ENCODE data around the gene UBAC2. TPM values are rescaled to one million over a fixed set of nuclear protein-coding genes. Genes with fewer than 3 reads are reported as not detected.

UBAC2 gene
- total and polyA plus RNA-seq, 4 experiments from 2014 or later = 88.4 to 161 (median 101) TPM

DNA sequence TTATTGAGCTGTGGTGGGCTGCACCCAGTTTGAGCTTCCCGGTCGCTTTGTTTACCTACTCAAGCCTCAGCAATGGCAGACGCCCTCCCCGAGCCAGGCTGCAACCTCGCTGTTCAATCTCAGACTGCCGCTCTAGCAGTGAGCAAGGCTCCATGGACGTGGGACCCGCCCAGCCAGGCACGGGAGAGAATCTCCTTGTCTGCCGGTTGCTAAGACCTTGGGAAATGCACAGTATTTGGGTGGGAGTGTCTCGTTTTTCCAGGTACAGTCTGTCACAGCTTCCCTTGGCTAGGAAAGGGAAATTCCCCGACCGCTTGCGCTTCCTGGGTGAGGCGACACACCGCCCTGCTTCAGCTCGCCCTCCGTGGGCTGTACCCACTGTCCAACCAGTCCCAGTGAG, 27.7 kb upstream of the UBAC2 start:
- Histone ChIP-seq H3K4me1 (ENCODE audit: insufficient read depth, low read length) (peaks cover 15% of the 10 kb centered on the region), H3K36me3 (ENCODE audit: insufficient read depth, low read length) (no peaks in the 10 kb centered on the region), H3K4me3 (ENCODE audit: low read length in 2 of 2) (no peak overlapping the region), H3K27me3 (ENCODE audit: insufficient read depth, low read length) (no peaks in the 10 kb centered on the region), H3K9me3 (ENCODE audit: control insufficient read depth in 1 of 2, low read length in 2 of 2) (no peaks in the 10 kb centered on the region), H3K27ac (ENCODE audit: low read depth, low read length) (no peak overlapping the region)
- POLR2A ChIA-PET (ENCODE audit: partially characterized antibody) = no interaction called here
- DNase-seq = no peak
- no peak overlapping the region for H3K4me3 Mint-ChIP-seq
- CTCF ChIA-PET (ENCODE audit: partially characterized antibody) = interaction anchor here (0.9 to 23.6 kb wide), 5 partner anchors 9 to 264 kb away, joined by 3 to 567 read pairs (median 7); partner anchors contain the start of gene UBAC2
- H3K9me3 Mint-ChIP-seq = no peaks in the 10 kb centered on the region
- intact Hi-C loops (cut with micrococcal nuclease) = no loop called here
- no peak overlapping the region for H3K27ac Mint-ChIP-seq
- H3K36me3 Mint-ChIP-seq = no peaks in the 10 kb centered on the region
- H3K27me3 Mint-ChIP-seq = no peaks in the 10 kb centered on the region
- peaks cover 8 to 13% (median 10%) of the 10 kb centered on the region in 4 donors for H3K4me1 Mint-ChIP-seq

DNA sequence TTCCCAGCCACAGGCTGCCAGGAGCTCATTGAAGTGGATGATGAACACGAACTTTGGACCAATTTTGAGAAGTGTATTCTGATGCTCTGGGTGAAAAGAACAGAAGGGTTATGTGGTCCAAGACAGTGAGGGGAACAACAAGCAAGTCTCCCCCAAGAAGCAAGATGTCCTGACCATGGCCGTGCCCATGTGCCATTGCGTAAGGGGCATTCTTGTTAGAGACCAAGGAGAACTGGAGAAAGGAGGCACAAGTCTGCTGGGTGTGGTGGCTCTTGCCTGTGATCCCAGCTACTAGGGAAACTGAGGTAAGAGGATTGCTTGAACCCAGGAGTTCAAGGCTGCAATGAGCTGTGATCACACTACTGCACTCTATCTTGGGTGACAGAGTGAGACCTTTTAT, 27.0 kb upstream of the UBAC2 start:
- H3K4me3 ChIP-seq (ENCODE audit: low read length in 2 of 2) = no peak overlapping the region
- peaks cover 14 to 19% (median 17%) of the 10 kb centered on the region in 4 donors for H3K4me1 Mint-ChIP-seq
- H3K27ac Mint-ChIP-seq = peak overlapping the region in 2 of 7 donors; percentile 29 to 56
- DNase-seq = no peak
- peaks cover 22% of the 10 kb centered on the region for H3K4me1 ChIP-seq (ENCODE audit: insufficient read depth, low read length)
- intact Hi-C loops (cut with micrococcal nuclease) = no loop called here
- ChIA-PET CTCF (ENCODE audit: partially characterized antibody) (interaction anchor here (0.9 to 23.6 kb wide), 7 partner anchors 8 to 304 kb away, joined by 3 to 567 read pairs (median 4); partner anchors contain the start of gene UBAC2), POLR2A (ENCODE audit: partially characterized antibody) (no interaction called here)
- H3K27me3 ChIP-seq (ENCODE audit: insufficient read depth, low read length) = no peaks in the 10 kb centered on the region
- H3K27me3 Mint-ChIP-seq = no peaks in the 10 kb centered on the region
- H3K36me3 ChIP-seq (ENCODE audit: insufficient read depth, low read length) = no peaks in the 10 kb centered on the region
- H3K4me3 Mint-ChIP-seq = no peak overlapping the region
- no peaks in the 10 kb centered on the region for H3K9me3 Mint-ChIP-seq
- H3K9me3 ChIP-seq (ENCODE audit: control insufficient read depth in 1 of 2, low read length in 2 of 2) = no peaks in the 10 kb centered on the region
- H3K27ac ChIP-seq (ENCODE audit: low read depth, low read length) = no peak overlapping the region
- no peaks in the 10 kb centered on the region for H3K36me3 Mint-ChIP-seq

DNA sequence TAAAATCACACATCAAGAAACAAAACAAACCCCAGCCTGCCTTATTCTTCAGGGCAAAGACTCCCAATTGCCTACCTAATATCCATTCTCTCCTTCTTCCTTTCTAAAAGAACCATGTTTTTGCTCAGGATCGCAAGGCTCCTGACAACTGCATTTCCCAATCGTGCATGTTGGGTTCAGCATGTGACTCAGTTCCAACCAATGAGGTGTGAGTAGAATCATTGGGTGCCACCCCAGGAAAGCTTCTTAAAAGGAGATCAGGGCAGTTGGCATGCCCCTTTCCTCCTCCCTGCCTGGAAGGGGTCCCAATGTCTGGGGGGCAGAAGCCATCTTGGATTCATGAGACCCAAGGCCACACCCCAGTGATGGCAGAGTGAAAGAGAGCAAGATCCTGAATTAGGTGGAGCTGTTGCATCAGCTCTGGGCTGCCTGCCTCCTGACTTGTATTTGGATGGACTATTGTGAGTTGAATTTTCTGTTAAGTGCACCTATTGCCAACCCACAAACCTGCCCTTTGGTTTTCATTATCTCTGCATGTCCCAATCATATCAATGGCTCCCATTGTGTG, 26.0 kb upstream of the UBAC2 start:
- Mint-ChIP-seq H3K27me3 (no peaks in the 10 kb centered on the region), H3K27ac (no peak overlapping the region), H3K9me3 (no peaks in the 10 kb centered on the region), H3K4me1 (peaks cover 21 to 30% (median 25%) of the 10 kb centered on the region in 4 donors), H3K36me3 (no peaks in the 10 kb centered on the region), H3K4me3 (no peak overlapping the region)
- no peak for DNase-seq
- Histone ChIP-seq H3K27me3 (ENCODE audit: insufficient read depth, low read length) (no peaks in the 10 kb centered on the region), H3K4me3 (ENCODE audit: low read length in 2 of 2) (no peak overlapping the region), H3K36me3 (ENCODE audit: insufficient read depth, low read length) (no peaks in the 10 kb centered on the region), H3K4me1 (ENCODE audit: insufficient read depth, low read length) (peaks cover 32% of the 10 kb centered on the region), H3K9me3 (ENCODE audit: control insufficient read depth in 1 of 2, low read length in 2 of 2) (no peaks in the 10 kb centered on the region), H3K27ac (ENCODE audit: low read depth, low read length) (no peak overlapping the region)
- ChIA-PET CTCF (ENCODE audit: partially characterized antibody) (interaction anchor here (1.1 to 23.6 kb wide), 6 partner anchors 14 to 305 kb away, joined by 3 to 567 read pairs (median 25); partner anchors contain the start of gene UBAC2), POLR2A (ENCODE audit: partially characterized antibody) (no interaction called here)
- intact Hi-C loops (cut with micrococcal nuclease) = loop anchor here (5.0 kb wide), 3 partner anchors 147 to 328 kb away; partner anchors contain the start of gene TM9SF2

DNA sequence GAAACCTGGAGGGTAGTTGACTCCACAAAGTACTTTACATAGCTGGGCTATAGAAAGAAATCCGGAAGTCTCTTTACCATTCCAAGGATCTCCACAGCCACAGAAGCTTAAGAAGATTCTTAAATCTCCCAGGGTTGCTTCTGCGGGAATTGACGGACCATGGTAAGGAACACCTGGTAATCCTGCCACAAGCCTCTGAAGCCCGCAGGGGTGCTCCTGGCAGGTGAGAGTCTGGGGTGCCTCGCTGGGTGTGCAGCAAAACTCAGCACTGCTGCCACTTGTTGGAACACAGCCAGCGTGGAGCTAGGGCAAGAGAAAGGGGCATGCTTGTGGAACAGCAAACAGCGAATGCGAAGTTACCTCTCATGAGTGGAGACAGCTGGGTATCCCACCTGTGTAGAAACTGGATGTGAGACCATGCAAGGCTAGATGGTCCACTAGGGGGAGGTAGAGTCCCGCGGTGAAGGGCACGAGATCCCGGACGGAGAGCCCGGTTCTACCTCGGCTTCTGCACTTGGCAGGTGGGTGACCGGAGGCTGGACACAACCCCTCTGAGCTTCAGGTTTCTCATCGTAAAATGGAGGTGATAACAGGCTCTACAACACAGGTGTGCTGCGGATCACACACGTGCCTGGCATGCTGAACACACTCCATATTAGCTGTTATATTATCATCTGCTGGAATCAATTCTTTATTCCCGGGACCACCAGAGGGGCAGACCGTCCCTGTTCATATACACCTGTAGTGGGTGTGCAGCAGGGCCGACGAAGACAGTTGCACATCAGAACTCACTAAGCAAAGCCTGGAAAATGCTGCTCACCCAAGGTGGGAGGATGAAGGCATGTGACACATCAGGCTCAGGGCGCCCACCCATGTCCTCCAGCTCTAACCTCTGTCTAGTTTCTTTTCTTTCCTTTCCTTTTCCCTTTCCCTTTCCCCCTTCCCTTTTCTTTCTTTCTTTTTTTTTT, 24.1 kb upstream of the UBAC2 start:
- no peaks in the 10 kb centered on the region for H3K27me3 ChIP-seq (ENCODE audit: insufficient read depth, low read length)
- Mint-ChIP-seq H3K9me3 (peaks cover 0 to 4% (median 0%) of the 10 kb centered on the region in 8 donors), H3K27me3 (no peaks in the 10 kb centered on the region), H3K4me3 (peak overlapping the region in 7 of 8 donors; percentile 62 to 80 (median 71)), H3K27ac (peak overlapping the region in 6 of 7 donors; percentile 37 to 81 (median 68)), H3K4me1 (peaks cover 32 to 43% (median 36%) of the 10 kb centered on the region in 4 donors), H3K36me3 (no peaks in the 10 kb centered on the region)
- no peak overlapping the region for H3K27ac ChIP-seq (ENCODE audit: low read depth, low read length)
- H3K4me3 ChIP-seq (ENCODE audit: low read length in 2 of 2) = peak overlapping the region in 1 of 2 donors; percentile 19
- peak; percentile 69 to 79 (median 75) for DNase-seq
- no peaks in the 10 kb centered on the region for H3K9me3 ChIP-seq (ENCODE audit: control insufficient read depth in 1 of 2, low read length in 2 of 2)
- ChIA-PET POLR2A (ENCODE audit: partially characterized antibody) (interaction anchor here (0.6 to 2.0 kb wide), 15 partner anchors 11 to 1951 kb away, joined by 3 to 14 read pairs (median 3); partner anchors contain the start of gene UBAC2), CTCF (ENCODE audit: partially characterized antibody) (interaction anchor here (0.6 to 23.6 kb wide), 73 partner anchors 9 to 435 kb away, joined by 3 to 567 read pairs (median 4); partner anchors contain the start of genes GPR18 and UBAC2)
- no peaks in the 10 kb centered on the region for H3K36me3 ChIP-seq (ENCODE audit: insufficient read depth, low read length)
- intact Hi-C loops (cut with micrococcal nuclease) = loop anchor here (1.0 to 5.0 kb wide), 7 partner anchors 24 to 326 kb away; partner anchors contain the start of genes TM9SF2 and UBAC2
- H3K4me1 ChIP-seq (ENCODE audit: insufficient read depth, low read length) = peaks cover 44% of the 10 kb centered on the region

DNA sequence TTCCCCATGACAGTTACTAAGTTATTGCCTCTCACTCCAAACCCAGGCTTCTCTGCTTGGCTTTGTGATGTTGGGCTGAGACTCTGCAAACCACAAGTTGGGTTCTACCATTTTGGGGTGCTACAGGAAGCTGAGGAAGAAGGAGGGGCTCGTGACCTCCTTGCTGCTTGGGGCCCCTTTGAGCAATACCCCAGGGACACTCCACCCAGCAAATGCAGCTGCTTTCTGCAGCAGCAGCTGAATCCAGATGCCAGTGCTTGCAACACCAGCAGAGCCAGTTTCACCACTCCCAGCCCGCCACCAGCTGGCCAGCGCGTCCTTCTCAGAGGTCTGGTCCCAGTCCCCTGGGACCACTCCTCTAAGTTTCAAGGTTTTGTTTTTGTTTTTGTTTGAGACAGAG, 22.0 kb upstream of the UBAC2 start:
- DNase-seq = peak in 4 of 5 donors; percentile 26 to 39 (median 32)
- intact Hi-C loops (cut with micrococcal nuclease) = loop anchor here (5.0 kb wide), 3 partner anchors 151 to 324 kb away; partner anchors contain the start of gene TM9SF2
- H3K4me1 Mint-ChIP-seq = peaks cover 30 to 43% (median 36%) of the 10 kb centered on the region in 4 donors
- no peak overlapping the region for H3K27ac ChIP-seq (ENCODE audit: low read depth, low read length)
- no peaks in the 10 kb centered on the region for H3K36me3 ChIP-seq (ENCODE audit: insufficient read depth, low read length)
- H3K9me3 ChIP-seq (ENCODE audit: control insufficient read depth in 1 of 2, low read length in 2 of 2) = peaks cover 0 to 6% of the 10 kb centered on the region in 2 donors
- H3K4me1 ChIP-seq (ENCODE audit: insufficient read depth, low read length) = peaks cover 44% of the 10 kb centered on the region
- CTCF ChIA-PET (ENCODE audit: partially characterized antibody) = interaction anchor here (1.1 to 23.6 kb wide), 5 partner anchors 7 to 257 kb away, joined by 3 to 567 read pairs (median 40); no protein-coding TSS in a partner anchor
- peaks cover 0 to 13% (median 3%) of the 10 kb centered on the region in 8 donors for H3K9me3 Mint-ChIP-seq
- peak overlapping the region; percentile 8 to 70 (median 62) for H3K4me3 Mint-ChIP-seq
- H3K27ac Mint-ChIP-seq = peak overlapping the region; percentile 25 to 80 (median 73)
- no peaks in the 10 kb centered on the region for H3K27me3 ChIP-seq (ENCODE audit: insufficient read depth, low read length)
- no peaks in the 10 kb centered on the region for H3K27me3 Mint-ChIP-seq
- POLR2A ChIA-PET (ENCODE audit: partially characterized antibody) = interaction anchor here (0.8 to 2.4 kb wide), 4 partner anchors 22 to 87 kb away, joined by 3 to 13 read pairs (median 4); partner anchors contain the start of genes GPR18 and UBAC2
- H3K36me3 Mint-ChIP-seq = no peaks in the 10 kb centered on the region
- no peak overlapping the region for H3K4me3 ChIP-seq (ENCODE audit: low read length in 2 of 2)

DNA sequence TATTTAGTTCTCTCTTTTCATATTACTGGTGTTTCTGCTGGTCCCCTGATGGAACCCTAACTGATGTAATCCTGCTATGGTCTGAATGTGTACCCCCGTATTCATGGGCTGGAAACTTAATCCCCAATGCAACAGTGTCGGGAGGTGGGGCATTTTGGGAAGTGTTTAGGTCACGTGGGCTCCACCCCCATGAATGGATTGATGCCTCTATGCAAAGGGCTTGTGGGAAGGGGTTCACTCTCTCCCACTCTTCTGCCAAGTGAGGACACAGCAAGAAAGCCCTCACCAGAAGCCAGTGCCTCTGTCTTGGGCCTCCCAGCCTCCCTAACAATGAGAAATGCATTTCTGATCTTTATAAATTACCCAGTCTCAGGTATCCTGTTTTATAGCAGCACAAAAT, 21.2 kb upstream of the UBAC2 start:
- Mint-ChIP-seq H3K4me1 (peaks cover 30 to 43% (median 36%) of the 10 kb centered on the region in 4 donors), H3K4me3 (peak overlapping the region in 5 of 8 donors; percentile 45 to 70 (median 59)), H3K36me3 (no peaks in the 10 kb centered on the region), H3K27me3 (no peaks in the 10 kb centered on the region), H3K9me3 (peaks cover 0 to 13% (median 3%) of the 10 kb centered on the region in 8 donors), H3K27ac (peak overlapping the region in 5 of 7 donors; percentile 36 to 86 (median 54))
- intact Hi-C loops (cut with micrococcal nuclease) = loop anchor here (5.0 kb wide), 3 partner anchors 152 to 323 kb away; partner anchors contain the start of gene TM9SF2
- ChIA-PET POLR2A (ENCODE audit: partially characterized antibody) (interaction anchor here (1.6 to 2.4 kb wide), 2 partner anchors 21 to 25 kb away, joined by 3 to 13 read pairs; partner anchors contain the start of gene UBAC2), CTCF (ENCODE audit: partially characterized antibody) (interaction anchor here (0.7 to 23.6 kb wide), 8 partner anchors 18 to 256 kb away, joined by 3 to 567 read pairs (median 3); no protein-coding TSS in a partner anchor)
- H3K36me3 ChIP-seq (ENCODE audit: insufficient read depth, low read length) = no peaks in the 10 kb centered on the region
- no peaks in the 10 kb centered on the region for H3K27me3 ChIP-seq (ENCODE audit: insufficient read depth, low read length)
- no peak overlapping the region for H3K4me3 ChIP-seq (ENCODE audit: low read length in 2 of 2)
- no peak for DNase-seq
- H3K9me3 ChIP-seq (ENCODE audit: control insufficient read depth in 1 of 2, low read length in 2 of 2) = peaks cover 0 to 6% of the 10 kb centered on the region in 2 donors
- no peak overlapping the region for H3K27ac ChIP-seq (ENCODE audit: low read depth, low read length)
- H3K4me1 ChIP-seq (ENCODE audit: insufficient read depth, low read length) = peaks cover 44% of the 10 kb centered on the region

Measured in CD4-positive, alpha-beta memory T cell (primary cell).